Natural killer cell treated with Interleukin-12 subunit alpha and Interleukin-12 subunit beta and Interleukin-15 and Interleukin-18, amount 100 ng/mL, for 72 hours (primary cell): Measurements from ENCODE around the gene IL4I1. TPM values are rescaled to one million over a fixed set of nuclear protein-coding genes. Genes with fewer than 3 reads are reported as not detected.
"Not testable (repeated sequence)": the region's sequence is repeated elsewhere in the genome, so short reads cannot be mapped to it uniquely, and the experiment has no call there.

ENCODE experiments used
- ATAC-seq, 2 donors: fragments of 150-1000 bp; cut with Tn5 transposase in 1 of 2; sonication (Bioruptor Pico), chemical (Tn5 transposase) in 1 of 2; 2 replicates each; pipeline ENCODE4 v1.10.0; 2021
- DNase-seq: peaks from one replicate; pipeline ENCODE4 v3.0.0; 2022; ENCODE audit warnings: low spot score
- H3K27ac Mint-ChIP-seq, 2 donors: 1 replicate in 1 of 2; 2 replicates in 1 of 2; pipeline ENCODE4 v1.8.0; 2022; ENCODE audit warnings: mixed read lengths in 2 of 2, mild to moderate bottlenecking in 1 of 2, moderate library complexity in 1 of 2
- H3K27me3 Mint-ChIP-seq, 2 donors: 1 replicate in 1 of 2; 2 replicates in 1 of 2; pipeline ENCODE4 v1.8.0; 2022; ENCODE audit warnings: mixed read lengths in 2 of 2
- H3K36me3 Mint-ChIP-seq: one replicate; pipeline ENCODE4 v1.8.0; 2022; ENCODE audit warnings: mixed read lengths
- H3K4me1 Mint-ChIP-seq, 2 donors: 1 replicate in 1 of 2; 2 replicates in 1 of 2; pipeline ENCODE4 v1.8.0; 2022; ENCODE audit warnings: low read depth in 2 of 2, mixed read lengths in 2 of 2, mild to moderate bottlenecking in 1 of 2
- H3K4me3 Mint-ChIP-seq: one replicate; pipeline ENCODE4 v1.8.0; 2022; ENCODE audit warnings: mixed read lengths
- H3K9me3 Mint-ChIP-seq: 2 replicates; pipeline ENCODE4 v1.8.0; 2022; ENCODE audit warnings: mixed read lengths
- total RNA-seq, 2 donors: library from RNA; stranded (reverse); gene quantifications; one replicate each; pipeline ENCODE4 v1.2.3, GENCODE V29; 2022

The IL4I1 gene, protein sequence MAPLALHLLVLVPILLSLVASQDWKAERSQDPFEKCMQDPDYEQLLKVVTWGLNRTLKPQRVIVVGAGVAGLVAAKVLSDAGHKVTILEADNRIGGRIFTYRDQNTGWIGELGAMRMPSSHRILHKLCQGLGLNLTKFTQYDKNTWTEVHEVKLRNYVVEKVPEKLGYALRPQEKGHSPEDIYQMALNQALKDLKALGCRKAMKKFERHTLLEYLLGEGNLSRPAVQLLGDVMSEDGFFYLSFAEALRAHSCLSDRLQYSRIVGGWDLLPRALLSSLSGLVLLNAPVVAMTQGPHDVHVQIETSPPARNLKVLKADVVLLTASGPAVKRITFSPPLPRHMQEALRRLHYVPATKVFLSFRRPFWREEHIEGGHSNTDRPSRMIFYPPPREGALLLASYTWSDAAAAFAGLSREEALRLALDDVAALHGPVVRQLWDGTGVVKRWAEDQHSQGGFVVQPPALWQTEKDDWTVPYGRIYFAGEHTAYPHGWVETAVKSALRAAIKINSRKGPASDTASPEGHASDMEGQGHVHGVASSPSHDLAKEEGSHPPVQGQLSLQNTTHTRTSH
- total RNA-seq = 10 to 100 TPM in 1 of 2 donors, 1 to 10 TPM in 1; 2.4 to 15.1 TPM

DNA sequence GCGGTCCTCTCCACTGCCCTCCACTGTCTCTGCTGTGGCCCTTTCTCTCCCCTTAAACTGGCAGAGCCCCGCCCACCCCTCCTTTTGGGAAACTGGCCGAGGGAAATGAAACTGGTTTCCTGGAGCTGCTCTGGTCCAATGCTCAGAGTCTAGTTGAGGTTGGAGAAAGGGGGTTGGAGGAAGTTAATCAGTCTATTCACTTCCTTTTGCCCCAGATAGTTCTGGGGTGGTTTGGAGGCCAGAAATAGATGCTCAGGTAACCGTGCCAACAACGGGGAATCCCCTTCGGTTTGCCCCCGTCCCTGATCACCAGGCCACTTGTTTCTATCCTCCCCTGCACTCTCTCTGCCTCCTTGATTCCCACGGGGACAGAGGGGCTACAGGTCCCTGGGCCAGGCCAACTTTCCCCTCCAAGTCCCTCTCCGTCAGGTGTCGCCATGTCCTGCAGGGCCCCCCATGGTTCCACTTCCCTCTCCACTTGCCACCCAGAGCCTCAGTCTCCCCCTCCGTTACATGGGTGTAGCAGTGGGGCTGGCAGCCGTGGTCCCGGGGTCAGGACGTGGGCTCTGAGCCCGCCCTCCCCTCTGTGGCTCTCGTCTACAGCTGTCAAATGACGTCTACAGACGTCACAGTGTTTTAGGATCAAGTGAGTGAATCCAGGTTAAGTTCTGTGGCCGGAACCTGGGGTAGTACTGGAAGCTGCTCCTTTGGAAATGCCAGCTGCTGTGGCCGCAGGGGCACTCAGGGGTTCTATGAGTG lies at the start of gene IL4I1:
TSS of gene IL4I1 (minus strand) at position 25 of the 759 bp plus-strand sequence. CDS start 727 bp downstream, outside the sequence.
- Mint-ChIP-seq H3K36me3 (no peaks in the 10 kb centered on the region), H3K4me3 (peak within 1 kb of the TSS; percentile 91), H3K9me3 (no peaks in the 10 kb centered on the region), H3K27me3 (peaks cover 0 to 2% of the 10 kb centered on the region in 2 donors), H3K4me1 (peaks cover 36 to 42% of the 10 kb centered on the region in 2 donors), H3K27ac (peak within 1 kb of the TSS; percentile 80 to 89)
- DNase-seq (no peak), ATAC-seq (peak; percentile 43 to 57)

DNA sequence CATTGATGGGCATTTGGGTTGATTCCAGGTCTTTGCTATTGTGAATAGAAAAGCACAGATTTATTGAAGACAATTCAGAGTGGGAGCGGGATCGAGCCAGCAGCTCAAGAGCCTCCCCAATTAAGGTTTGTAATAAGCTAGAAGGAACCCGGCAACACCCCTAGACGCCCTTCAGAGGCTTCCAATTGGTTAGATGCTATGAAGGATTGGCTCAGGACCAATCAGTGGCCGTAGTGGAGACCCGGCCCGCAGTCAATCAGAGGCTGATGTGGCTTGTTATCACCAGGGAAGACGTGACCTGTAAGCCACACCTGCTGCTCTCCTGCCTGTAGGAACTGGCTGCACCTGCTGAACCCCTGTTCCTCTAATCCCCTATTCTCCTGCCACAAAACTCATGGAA lies 49.7 kb upstream of the IL4I1 start:
- Mint-ChIP-seq H3K27ac (no peak overlapping the region), H3K27me3 (peaks cover 10 to 16% of the 10 kb centered on the region in 2 donors), H3K4me3 (no peak overlapping the region), H3K4me1 (peaks cover 4 to 7% of the 10 kb centered on the region in 2 donors), H3K36me3 (no peaks in the 10 kb centered on the region), H3K9me3 (no peaks in the 10 kb centered on the region)
- DNase-seq (peak; percentile 26), ATAC-seq (no peak)

DNA sequence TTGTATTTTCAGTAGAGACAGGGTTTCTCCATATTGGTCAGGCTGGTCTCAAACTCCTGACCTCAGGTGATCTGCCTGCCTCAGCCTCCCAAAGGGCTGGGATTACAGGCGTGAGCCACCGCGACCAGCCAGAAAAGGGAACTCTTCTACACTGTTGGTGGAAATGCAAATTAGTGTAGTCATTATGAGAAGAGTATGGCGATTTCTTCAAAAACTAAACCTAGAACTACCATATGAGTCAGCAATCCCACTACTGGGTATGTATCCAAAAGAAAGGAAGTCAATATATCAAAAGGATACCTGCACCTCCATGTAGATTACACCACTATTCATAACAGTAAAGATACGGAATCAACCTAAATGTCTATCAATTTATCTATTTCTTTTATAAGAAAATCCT lies 47.9 kb upstream of the IL4I1 start:
- peak; percentile 53 to 86 for ATAC-seq
- peaks cover 4 to 16% of the 10 kb centered on the region in 2 donors for H3K4me1 Mint-ChIP-seq
- not testable (repeated sequence) for H3K9me3 Mint-ChIP-seq

DNA sequence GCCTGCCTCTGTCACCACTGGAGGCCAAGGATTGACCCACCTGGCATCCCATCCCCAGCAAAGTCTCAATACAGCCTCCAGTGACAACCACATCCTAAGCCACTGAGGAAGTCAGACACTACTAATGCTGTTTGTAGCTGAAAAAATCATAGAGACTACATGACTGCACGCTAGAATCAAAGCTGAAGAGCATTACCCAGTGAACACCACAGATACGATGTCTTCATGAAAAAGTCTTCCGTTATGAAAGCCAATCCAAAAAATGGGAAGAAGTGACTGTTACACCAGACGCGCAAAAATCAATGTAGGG lies 43.8 kb upstream of the IL4I1 start:
- ATAC-seq = no peak

More for the DNA sequence above, 47.9 kb upstream of the IL4I1 start:
- DNase-seq = peak; percentile 55
- H3K27me3 Mint-ChIP-seq = peaks cover 10 to 15% of the 10 kb centered on the region in 2 donors
- not testable (repeated sequence) for H3K4me3 Mint-ChIP-seq, H3K36me3 Mint-ChIP-seq, H3K27ac Mint-ChIP-seq

DNA sequence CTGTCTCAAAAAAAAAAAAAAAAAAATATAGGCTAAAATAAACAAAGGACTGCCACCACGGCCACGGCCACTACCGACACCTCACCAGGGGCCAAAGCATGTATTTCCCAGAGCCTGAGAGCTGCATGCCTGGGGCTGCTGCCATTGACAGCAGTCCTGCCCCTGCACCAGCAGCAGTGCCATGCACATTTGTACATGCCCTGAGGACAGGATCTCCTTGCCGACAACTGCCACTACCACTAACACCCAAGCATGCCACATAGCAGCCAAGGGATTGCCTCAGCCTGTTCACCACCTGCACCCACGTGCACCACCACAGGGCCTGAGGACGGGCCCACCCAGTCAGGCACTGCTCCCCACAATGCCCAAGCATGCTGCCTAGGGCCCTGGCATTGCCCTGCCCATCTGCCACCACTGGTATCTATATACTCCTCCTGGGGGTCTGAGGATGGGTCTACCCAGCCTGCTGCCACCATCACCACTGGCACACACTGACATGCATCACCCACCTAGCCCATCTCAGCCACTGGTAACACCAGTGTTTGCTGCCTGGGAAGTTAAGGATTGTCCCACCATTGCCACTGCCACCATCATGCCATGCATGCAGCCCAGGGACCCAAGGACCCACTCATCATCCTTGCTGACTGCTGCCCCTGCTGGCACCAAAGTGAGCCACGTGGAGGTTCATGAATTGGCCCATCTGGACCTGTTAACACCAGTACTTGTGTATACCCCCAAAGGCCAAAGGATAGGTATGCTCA lies 43.2 kb upstream of the IL4I1 start:
- no peak overlapping the region for H3K4me3 Mint-ChIP-seq
- no peak for ATAC-seq
- peak; percentile 8 for DNase-seq

More for the DNA sequence above, 43.8 kb upstream of the IL4I1 start:
- DNase-seq = peak; percentile 8
- Mint-ChIP-seq H3K4me3 (no peak overlapping the region), H3K4me1 (peaks cover 4 to 20% of the 10 kb centered on the region in 2 donors), H3K27me3 (peaks cover 10 to 15% of the 10 kb centered on the region in 2 donors), H3K36me3 (no peaks in the 10 kb centered on the region), H3K27ac (no peak overlapping the region), H3K9me3 (no peaks in the 10 kb centered on the region)

DNA sequence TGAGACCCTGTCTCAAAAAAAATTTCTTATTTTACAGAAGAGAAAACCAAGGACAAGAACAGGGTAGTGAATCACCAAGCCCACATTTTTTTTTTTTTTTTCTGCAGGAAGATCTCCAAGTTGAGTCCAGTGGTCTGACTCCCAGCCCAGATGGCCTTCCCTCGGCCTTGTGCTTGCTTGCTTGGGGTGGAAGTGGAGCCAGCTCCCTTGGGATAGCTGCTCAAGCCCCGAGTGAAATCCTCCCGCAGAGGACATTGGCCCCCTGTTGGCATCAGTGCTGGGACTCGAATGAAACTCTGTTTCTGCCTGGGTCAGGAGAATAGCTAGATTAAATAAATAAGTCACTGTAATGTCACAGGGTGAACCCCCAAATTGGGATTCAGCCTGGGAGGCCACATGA lies 42.0 kb upstream of the IL4I1 start:
- Mint-ChIP-seq H3K9me3 (no peaks in the 10 kb centered on the region), H3K4me3 (no peak overlapping the region), H3K4me1 (peaks cover 3 to 18% of the 10 kb centered on the region in 2 donors), H3K27ac (no peak overlapping the region), H3K36me3 (no peaks in the 10 kb centered on the region), H3K27me3 (peaks cover 8 to 12% of the 10 kb centered on the region in 2 donors)
- DNase-seq (peak; percentile 44), ATAC-seq (no peak)

More for the DNA sequence above, 43.2 kb upstream of the IL4I1 start:
- H3K9me3 Mint-ChIP-seq = no peaks in the 10 kb centered on the region
- peaks cover 4 to 20% of the 10 kb centered on the region in 2 donors for H3K4me1 Mint-ChIP-seq
- H3K27ac Mint-ChIP-seq = no peak overlapping the region
- peaks cover 10 to 15% of the 10 kb centered on the region in 2 donors for H3K27me3 Mint-ChIP-seq
- H3K36me3 Mint-ChIP-seq = no peaks in the 10 kb centered on the region

DNA sequence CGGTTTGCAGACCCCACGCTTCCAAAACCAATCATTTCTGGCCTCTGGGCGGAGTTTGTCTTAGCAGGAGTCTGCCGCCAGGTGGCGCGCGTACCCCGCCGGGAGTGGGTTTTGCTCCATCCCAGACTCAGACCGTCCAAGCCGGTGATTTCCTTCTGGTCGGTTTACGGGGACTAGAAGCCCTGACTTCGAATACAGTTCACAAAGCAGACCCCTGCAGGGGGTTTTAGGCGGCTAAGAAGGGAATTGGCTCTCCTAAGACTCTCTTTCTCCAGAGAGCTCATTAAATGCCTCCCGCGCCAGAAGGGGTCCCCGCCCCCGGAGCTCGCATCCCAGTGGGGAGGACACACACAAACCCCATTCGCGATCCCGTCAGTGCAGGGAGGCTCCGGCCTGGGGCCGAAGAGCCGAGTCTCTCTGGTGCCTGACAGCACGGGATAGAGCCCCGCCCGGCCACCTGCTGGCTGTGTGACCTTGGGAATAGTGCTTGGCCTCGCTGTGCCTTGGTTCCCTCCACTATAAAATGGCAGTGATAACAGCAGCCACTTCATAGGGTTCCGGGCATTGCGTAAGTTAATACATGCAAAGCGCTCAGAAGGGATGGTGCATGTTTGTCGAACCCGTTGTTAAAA lies 41.2 kb upstream of the IL4I1 start:
- H3K27ac Mint-ChIP-seq = no peak overlapping the region
- peaks cover 0 to 5% of the 10 kb centered on the region in 2 donors for H3K27me3 Mint-ChIP-seq
- H3K9me3 Mint-ChIP-seq = no peaks in the 10 kb centered on the region
- peaks cover 7 to 21% of the 10 kb centered on the region in 2 donors for H3K4me1 Mint-ChIP-seq
- H3K4me3 Mint-ChIP-seq = no peak overlapping the region
- no peaks in the 10 kb centered on the region for H3K36me3 Mint-ChIP-seq
- ATAC-seq (peak; percentile 81 to 86), DNase-seq (peak; percentile 84)

DNA sequence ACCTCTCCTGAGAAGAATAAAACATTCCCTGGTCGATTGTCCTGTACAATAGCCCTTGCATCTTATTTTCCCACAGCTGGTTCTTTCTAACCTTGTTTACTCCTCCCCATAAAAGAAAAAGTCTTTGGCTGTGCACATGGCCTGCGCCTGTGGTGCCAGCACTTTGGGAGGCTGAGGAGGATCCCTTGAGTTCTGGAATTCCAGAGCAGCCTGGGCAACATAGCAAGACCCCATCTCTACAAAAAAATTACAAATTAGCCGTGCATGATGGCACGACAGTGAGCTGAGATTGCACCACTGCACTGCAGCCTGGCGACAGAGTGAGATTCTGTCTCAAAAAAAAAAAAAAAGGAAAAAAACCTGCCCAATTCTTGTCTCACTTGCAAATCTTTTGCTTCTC lies 39.9 kb upstream of the IL4I1 start:
- peaks cover 17 to 32% of the 10 kb centered on the region in 2 donors for H3K4me1 Mint-ChIP-seq
- peaks cover 0 to 3% of the 10 kb centered on the region in 2 donors for H3K27me3 Mint-ChIP-seq
- H3K4me3 Mint-ChIP-seq = no peak overlapping the region
- H3K9me3 Mint-ChIP-seq = peaks cover 4% of the 10 kb centered on the region
- DNase-seq = peak; percentile 16
- H3K27ac Mint-ChIP-seq = no peak overlapping the region
- H3K36me3 Mint-ChIP-seq = no peaks in the 10 kb centered on the region
- no peak for ATAC-seq

DNA sequence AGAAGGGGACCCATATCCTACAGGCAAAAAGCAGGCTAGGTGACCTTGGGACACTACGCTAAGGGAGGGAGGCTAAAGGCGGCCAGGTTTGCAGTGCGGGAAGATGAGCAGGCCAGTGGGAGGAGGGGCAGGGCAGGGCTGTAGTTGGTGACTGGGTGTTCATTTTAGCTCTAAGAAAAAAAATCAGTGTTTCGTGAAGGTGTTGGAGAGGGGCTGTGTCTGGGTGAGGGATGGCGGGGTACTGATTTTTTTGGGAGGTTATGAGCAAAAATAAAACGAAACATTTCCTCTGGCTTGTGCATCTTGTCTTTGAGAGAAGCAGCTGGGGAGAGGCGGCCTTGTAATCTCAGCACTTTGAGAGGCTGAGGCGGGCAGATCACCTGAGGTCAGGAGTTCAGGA lies 37.0 kb upstream of the IL4I1 start:
- Mint-ChIP-seq H3K36me3 (peaks cover 9% of the 10 kb centered on the region), H3K4me3 (peak overlapping the region; percentile 82), H3K27ac (peak overlapping the region; percentile 44 to 93), H3K4me1 (peaks cover 45 to 49% of the 10 kb centered on the region in 2 donors), H3K27me3 (no peaks in the 10 kb centered on the region), H3K9me3 (peaks cover 4% of the 10 kb centered on the region)
- ATAC-seq (no peak), DNase-seq (no peak)

DNA sequence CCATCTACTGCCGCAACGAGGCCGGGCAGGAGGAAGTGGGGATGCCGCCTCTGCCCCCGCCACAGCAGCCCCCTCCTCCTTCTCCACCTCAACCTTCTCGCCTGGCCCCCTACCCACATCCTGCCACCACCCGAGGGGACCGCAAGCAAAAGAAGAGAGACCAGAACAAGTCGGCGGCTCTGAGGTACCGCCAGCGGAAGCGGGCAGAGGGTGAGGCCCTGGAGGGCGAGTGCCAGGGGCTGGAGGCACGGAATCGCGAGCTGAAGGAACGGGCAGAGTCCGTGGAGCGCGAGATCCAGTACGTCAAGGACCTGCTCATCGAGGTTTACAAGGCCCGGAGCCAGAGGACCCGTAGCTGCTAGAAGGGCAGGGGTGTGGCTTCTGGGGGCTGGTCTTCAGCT lies 36.0 kb upstream of the IL4I1 start:
- peaks cover 16% of the 10 kb centered on the region for H3K36me3 Mint-ChIP-seq
- H3K27me3 Mint-ChIP-seq = no peaks in the 10 kb centered on the region
- peak overlapping the region; percentile 32 for H3K4me3 Mint-ChIP-seq
- DNase-seq = peak; percentile 73
- no peak for ATAC-seq
- peaks cover 52 to 55% of the 10 kb centered on the region in 2 donors for H3K4me1 Mint-ChIP-seq
- H3K9me3 Mint-ChIP-seq = peaks cover 4% of the 10 kb centered on the region
- peak overlapping the region in 1 of 2 donors; percentile 93 for H3K27ac Mint-ChIP-seq

DNA sequence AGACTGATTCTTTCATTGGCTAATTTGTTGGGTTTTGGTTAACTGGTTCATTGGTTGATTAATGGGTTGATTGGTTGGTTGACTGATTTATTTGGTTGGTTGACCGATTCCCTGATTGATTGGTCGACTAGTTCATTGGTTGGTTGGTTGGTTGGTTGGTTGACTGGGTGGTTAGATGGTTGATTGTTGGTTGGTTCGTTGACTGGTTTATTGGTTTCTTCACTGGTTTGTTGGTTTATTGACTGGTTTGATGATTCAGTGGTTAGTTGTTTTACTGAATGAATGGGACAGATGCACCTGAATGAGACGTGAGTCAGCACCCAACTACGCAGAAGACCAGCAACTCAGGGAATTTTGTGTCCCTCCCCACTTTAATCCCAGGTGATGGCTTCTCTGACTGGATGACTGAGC lies 35.4 kb upstream of the IL4I1 start:
- peaks cover 4% of the 10 kb centered on the region for H3K9me3 Mint-ChIP-seq
- H3K27me3 Mint-ChIP-seq = no peaks in the 10 kb centered on the region
- ATAC-seq (no peak), DNase-seq (no peak)
- H3K4me1 Mint-ChIP-seq = peaks cover 58 to 60% of the 10 kb centered on the region in 2 donors
- peak overlapping the region; percentile 64 for H3K4me3 Mint-ChIP-seq
- H3K27ac Mint-ChIP-seq = peak overlapping the region in 1 of 2 donors; percentile 93
- peaks cover 20% of the 10 kb centered on the region for H3K36me3 Mint-ChIP-seq

DNA sequence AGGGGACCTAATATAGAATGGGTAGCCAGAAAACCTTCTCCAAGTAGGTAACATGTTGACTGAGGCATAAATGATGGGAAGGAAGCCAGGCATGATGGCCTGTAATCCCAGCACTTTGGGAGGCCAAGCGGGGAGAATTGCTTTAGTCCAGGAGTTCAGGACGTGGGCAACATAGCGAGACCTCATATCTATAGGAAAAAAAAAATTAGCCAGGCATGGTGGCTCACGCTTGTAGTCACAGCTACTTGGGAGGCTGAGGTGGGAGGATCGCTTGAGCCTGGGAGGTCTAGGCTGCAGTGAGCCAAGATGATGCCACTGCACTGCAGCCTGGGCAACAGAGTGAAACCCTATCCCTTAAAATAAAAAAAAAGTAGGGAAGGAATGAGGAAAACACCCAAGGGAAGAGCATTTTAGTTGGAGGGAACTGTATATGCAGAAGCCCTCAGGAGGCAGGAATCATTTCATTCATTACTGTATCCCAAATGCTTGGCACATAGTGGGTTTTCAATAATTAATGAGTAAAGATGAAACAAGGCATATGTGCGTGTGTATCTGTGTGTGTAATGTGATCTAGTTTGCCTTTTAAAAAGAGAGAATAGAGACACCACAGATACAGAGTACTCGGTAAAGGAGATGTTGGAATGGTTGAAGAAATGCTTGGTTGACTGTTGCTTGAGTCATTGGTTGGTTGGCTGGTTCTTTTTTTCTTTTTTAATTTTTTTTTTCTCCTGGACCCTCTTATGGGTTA lies 34.8 kb upstream of the IL4I1 start:
- Mint-ChIP-seq H3K4me3 (peak overlapping the region; percentile 64), H3K27me3 (no peaks in the 10 kb centered on the region), H3K9me3 (peaks cover 4% of the 10 kb centered on the region), H3K4me1 (peaks cover 60 to 61% of the 10 kb centered on the region in 2 donors), H3K36me3 (peaks cover 20% of the 10 kb centered on the region), H3K27ac (peak overlapping the region in 1 of 2 donors; percentile 93)
- no peak for DNase-seq
- ATAC-seq = no peak
